Panc1 (cell line): ENCODE measurements around the gene TNNI3K. TPM values are rescaled to one million over a fixed set of nuclear protein-coding genes. Genes with fewer than 3 reads are reported as not detected.

Experiments
- ATAC-seq: fragments of 200-7000 bp; cut with Tn5 transposase; 2 replicates; pipeline ENCODE4 v1.9.1; 2020; ENCODE audit warnings: mild to moderate bottlenecking, moderate library complexity
- Bru-seq: library from RNA; stranded (reverse); fragments of 400-500 nt; gene quantifications from one replicate; lab custom pipeline; 2021; lab: Mats Ljungman, UMichigan
- BruChase-seq, 2 experiments: library from RNA; stranded (reverse); fragments of 400-500 nt; gene quantifications; one replicate each; lab custom pipeline; 2021; lab: Mats Ljungman, UMichigan
- BruUV-seq: library from RNA; stranded (reverse); fragments of 400-500 nt; replicated peaks from 2 replicates; lab custom pipeline; 2021; lab: Mats Ljungman, UMichigan
- CTCF ChIA-PET: fragments of 300-600 bp; sonication (Branson Sonifier 250); formaldehyde crosslinking; loops from one replicate; lab custom pipeline; 2022; ENCODE audit warnings: antibody characterized with exemption; lab: Charles Lee
- POLR2A ChIA-PET: fragments of 300-600 bp; sonication (Branson Sonifier 250); formaldehyde crosslinking; loops from one replicate; lab custom pipeline; 2022; ENCODE audit warnings: antibody characterized with exemption; lab: Charles Lee
- DNase-seq: peaks from one replicate; pipeline ENCODE4 v3.0.0-alpha.2; 2010; ENCODE audit warnings: low read depth, low spot score
- H3K27ac ChIP-seq: 2 replicates; pipeline ENCODE4 v1.5.1; 2011; ENCODE audit warnings: mild to moderate bottlenecking, low read length, inconsistent platforms
- H3K27me3 ChIP-seq: fragments of 200-500 bp; sonication (Bioruptor generic); 2 replicates; pipeline ENCODE4 v1.6.0; 2014; ENCODE audit warnings: low read length, inconsistent platforms; ENCODE audit not compliant: control insufficient read depth, insufficient read depth
- H3K36me3 ChIP-seq: fragments of 200-500 bp; sonication (Bioruptor generic); 2 replicates; pipeline ENCODE4 v1.5.1; 2014; ENCODE audit warnings: inconsistent platforms, mild to moderate bottlenecking, low read length, moderate library complexity; ENCODE audit not compliant: control insufficient read depth, insufficient read depth
- H3K4me1 ChIP-seq: 2 replicates; pipeline ENCODE4 v1.5.1; 2011; ENCODE audit warnings: inconsistent platforms, mild to moderate bottlenecking, low read length, moderate library complexity; ENCODE audit not compliant: control insufficient read depth, insufficient read depth
- H3K4me3 ChIP-seq, 2 experiments: 2 replicates each; pipeline ENCODE4 v1.5.1; 2011 to 2012; ENCODE audit warnings: low read depth in 2 of 2, low read length in 2 of 2, mild to moderate bottlenecking in 2 of 2, inconsistent platforms in 1 of 2, moderate library complexity in 1 of 2
- H3K9me3 ChIP-seq: fragments of 200-500 bp; sonication (Bioruptor generic); 2 replicates; pipeline ENCODE4 v1.5.1; 2014; ENCODE audit warnings: low read depth, mild to moderate bottlenecking, inconsistent platforms, low read length, moderate library complexity; ENCODE audit not compliant: control insufficient read depth, insufficient read depth
- CTCF ChIP-seq: fragments of 450-650 bp; IDR thresholded peaks from 2 replicates; pipeline ENCODE4 v1.5.1; 2017; ENCODE audit warnings: mild to moderate bottlenecking
- POLR2AphosphoS5 ChIP-seq: IDR thresholded peaks from 2 replicates; pipeline ENCODE4 v1.6.1; 2012; ENCODE audit warnings: mild to moderate bottlenecking, low read depth, low read length, moderate library complexity
- REST ChIP-seq, 2 experiments: IDR thresholded peaks; 2 replicates each; pipeline ENCODE4 v1.6.1; 2011 to 2012; ENCODE audit warnings: low read depth in 2 of 2, control low read depth in 1 of 2, low read length in 1 of 2, mild to moderate bottlenecking in 1 of 2, moderate library complexity in 1 of 2; ENCODE audit not compliant: insufficient read depth in 1 of 2
- SIN3A ChIP-seq: IDR thresholded peaks from 2 replicates; pipeline ENCODE4 v1.6.1; 2012; ENCODE audit warnings: low read depth, mild to moderate bottlenecking, low read length, moderate library complexity, borderline replicate concordance; ENCODE audit not compliant: insufficient read depth
- TCF7L2 ChIP-seq: IDR thresholded peaks from 2 replicates; pipeline ENCODE4 v1.6.1; 2011; ENCODE audit warnings: mild to moderate bottlenecking, low read depth, low read length, inconsistent platforms
- in situ Hi-C: cut with HindIII; loops from 2 replicates; pipeline ENCODE4 v1.10.0; 2016; ENCODE audit warnings: low sequenced_read_pairs, low pct_unique_long_range_greater_than_20kb
- intact Hi-C: fragments of 100-400 bp; cut with micrococcal nuclease; formaldehyde crosslinking; loops from one replicate; pipeline ENCODE4 v1.10.0; 2022; ENCODE audit not compliant: unreplicated experiment
- long read RNA-seq: library from polyadenylated mRNA; unstranded; transcript quantifications from one replicate; pipeline ENCODE4 v2.0.0, GENCODE V29; 2021; ENCODE audit not compliant: unreplicated experiment
- polyA plus RNA-seq: library from polyadenylated mRNA; unstranded; fragments of >200 nt; gene quantifications from one replicate; pipeline ENCODE4 v1.2.1, GENCODE V29; 2012; ENCODE audit warnings: missing spikeins; ENCODE audit not compliant: insufficient read length
- total RNA-seq: library from RNA; stranded (reverse); gene quantifications from one replicate; pipeline ENCODE4 v1.2.1, GENCODE V29; 2021; ENCODE audit not compliant: unreplicated experiment

The TNNI3K gene
- total RNA-seq (not detected), Bru-seq, nascent RNA (not detected), BruChase-seq, experiment 1, labeled RNA remaining after a 2-hour chase (not detected), BruChase-seq, experiment 2, labeled RNA remaining after a 6-hour chase (not detected)
- not detected for polyA plus RNA-seq
- long read RNA-seq, result 0 reads

- no peak for ATAC-seq
- H3K36me3 ChIP-seq, result no peaks in the 10 kb centered on the region
- TF ChIP-seq REST (IDR thresholded peaks at IDR 0.05; ENCODE audit: insufficient read depth in 1 of 2, low read depth in 2 of 2, low read length in 1 of 2) (no peak), POLR2AphosphoS5 (no peak), SIN3A (no peak), TCF7L2 (no peak), CTCF (no peak)
- no peaks in the 10 kb centered on the region for H3K27me3 ChIP-seq
- intact Hi-C loops, result no loop called here
- CTCF ChIA-PET, result no interaction called here
- no peak within 1 kb of the TSS for H3K27ac ChIP-seq
- DNase-seq, result no peak
- H3K4me3 ChIP-seq, result no peak within 1 kb of the TSS
- POLR2A ChIA-PET, result interaction anchor here (0.5 kb wide), 1 partner anchor 35 kb away, joined by 3 read pairs; no protein-coding TSS in a partner anchor
- no TSS peak for BruUV-seq
- no peaks in the 10 kb centered on the region for H3K4me1 ChIP-seq
- H3K9me3 ChIP-seq, result no peaks in the 10 kb centered on the region
- in situ Hi-C loops, result no loop called here
Observed at GRCh38 chr1:74235153-74235552, at the start of gene TNNI3K. Gene TNNI3K (plus strand): TSS chr1:74235387. CDS start chr1:74235452, 65 bp downstream.

- in situ Hi-C loops, result no loop called here
- no TSS peak for BruUV-seq
- H3K36me3 ChIP-seq, result no peaks in the 10 kb centered on the region; the same call in 1 of the 2 replicates
- POLR2A ChIA-PET, result no interaction called here
- DNase-seq, result no peak
- no peak for ATAC-seq
- peaks cover 3% of the 10 kb centered on the region; the same call in 1 of the 2 replicates for H3K4me1 ChIP-seq
- intact Hi-C loops, result no loop called here
- TF ChIP-seq CTCF (no peak), SIN3A (no peak), POLR2AphosphoS5 (no peak), TCF7L2 (no peak), REST (IDR thresholded peaks at IDR 0.05; ENCODE audit: insufficient read depth in 1 of 2, low read depth in 2 of 2, low read length in 1 of 2) (no peak)
- no peak overlapping the region for H3K27ac ChIP-seq
- CTCF ChIA-PET, result no interaction called here
- H3K9me3 ChIP-seq, result no peaks in the 10 kb centered on the region
- H3K27me3 ChIP-seq, result no peaks in the 10 kb centered on the region
- H3K4me3 ChIP-seq, result no peak overlapping the region
Observed at GRCh38 chr1:74193908-74194307, 41.3 kb upstream of the TNNI3K start.
